ENCODE results near the gene IP6K3.
A peak's percentile ranks its signal among the peaks of the same experiment; 100 is the strongest.

IP6K3 gene, protein sequence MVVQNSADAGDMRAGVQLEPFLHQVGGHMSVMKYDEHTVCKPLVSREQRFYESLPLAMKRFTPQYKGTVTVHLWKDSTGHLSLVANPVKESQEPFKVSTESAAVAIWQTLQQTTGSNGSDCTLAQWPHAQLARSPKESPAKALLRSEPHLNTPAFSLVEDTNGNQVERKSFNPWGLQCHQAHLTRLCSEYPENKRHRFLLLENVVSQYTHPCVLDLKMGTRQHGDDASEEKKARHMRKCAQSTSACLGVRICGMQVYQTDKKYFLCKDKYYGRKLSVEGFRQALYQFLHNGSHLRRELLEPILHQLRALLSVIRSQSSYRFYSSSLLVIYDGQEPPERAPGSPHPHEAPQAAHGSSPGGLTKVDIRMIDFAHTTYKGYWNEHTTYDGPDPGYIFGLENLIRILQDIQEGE

DNA sequence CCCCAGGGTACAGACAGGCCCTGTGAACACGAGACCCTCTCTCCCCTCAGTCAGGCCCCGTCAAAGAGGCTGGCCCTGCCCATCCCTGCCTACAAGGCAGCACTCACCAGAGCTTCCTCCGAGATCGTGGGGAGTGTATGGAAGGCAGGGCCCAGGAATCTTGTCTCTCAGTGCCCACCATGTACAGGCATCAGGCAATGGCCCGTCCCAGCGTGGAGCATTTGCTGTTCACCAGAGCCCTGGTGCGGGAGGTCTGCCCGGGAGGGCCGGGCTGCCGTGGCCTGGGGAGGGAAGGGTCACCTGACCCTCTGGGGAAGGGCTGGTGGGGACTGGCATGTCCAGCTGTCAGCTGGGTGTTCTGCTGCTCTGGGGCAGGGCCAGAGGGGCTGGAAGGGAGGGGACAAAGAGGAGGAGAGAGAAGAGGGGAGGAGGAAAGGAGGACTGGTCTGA is at the start of gene IP6K3:
IP6K3 (minus strand) TSS at position 255 of the 450 bp plus-strand sequence. CDS start 11,429 bp downstream, outside the sequence.
- DNase-seq: peak in 52 of 58 donors; percentile 11 to 96 (median 68)

DNA sequence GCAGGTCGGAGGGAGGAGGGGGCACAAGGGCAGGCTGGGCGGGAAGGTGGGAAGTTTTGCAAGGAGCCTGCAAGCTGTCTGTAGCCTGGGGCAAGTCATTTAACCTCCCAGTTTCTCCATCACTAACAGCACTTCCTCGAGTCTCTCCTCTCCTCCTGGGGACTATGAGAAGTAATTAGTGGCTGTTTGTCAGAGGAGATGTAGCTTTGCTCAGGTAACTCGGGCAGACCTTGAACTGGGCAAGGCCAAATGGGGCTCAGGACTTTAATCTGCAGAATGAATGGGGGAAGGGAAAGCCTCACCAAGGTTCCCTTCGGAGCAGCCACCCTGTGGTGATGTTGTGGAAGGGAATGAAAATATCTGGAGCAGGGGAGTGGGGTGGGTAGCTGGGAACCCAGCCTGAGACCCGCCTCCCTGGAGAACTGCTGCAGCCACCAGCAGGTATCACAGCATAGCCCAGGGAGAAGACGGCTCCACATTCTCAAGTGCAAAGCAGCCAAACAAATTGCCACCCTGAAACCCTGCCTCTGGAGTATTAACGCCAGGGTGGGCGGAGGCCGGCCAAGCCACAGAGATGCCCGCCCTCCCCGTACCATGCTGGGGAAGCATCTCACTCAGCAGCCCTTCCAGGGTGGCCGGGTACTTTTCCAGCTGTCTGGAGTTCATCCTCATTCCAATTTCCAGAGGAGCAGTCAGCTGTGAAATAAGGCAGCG is 48.4 kb upstream of the IP6K3 start:
- no peak for DNase-seq

DNA sequence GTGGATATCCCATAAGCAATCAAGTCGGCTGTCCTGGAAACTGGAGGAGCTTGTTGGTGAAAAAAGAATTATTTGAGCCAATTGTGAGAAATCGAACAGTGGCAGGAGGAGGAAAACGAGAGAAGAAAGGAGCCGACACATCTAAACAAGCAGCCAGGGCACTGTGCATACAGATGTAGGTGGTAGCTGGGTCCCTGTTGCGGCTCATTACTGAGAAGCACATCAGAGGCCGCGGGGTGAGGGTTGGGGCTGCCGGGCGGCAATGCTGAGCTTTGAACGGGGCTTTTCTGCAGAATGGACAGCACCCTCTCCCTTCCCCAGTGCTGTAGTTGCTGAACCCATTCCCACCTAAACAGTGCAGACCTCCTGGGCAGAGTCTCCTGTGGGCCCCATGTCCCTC is 46.3 kb upstream of the IP6K3 start:
- no peak for DNase-seq

DNA sequence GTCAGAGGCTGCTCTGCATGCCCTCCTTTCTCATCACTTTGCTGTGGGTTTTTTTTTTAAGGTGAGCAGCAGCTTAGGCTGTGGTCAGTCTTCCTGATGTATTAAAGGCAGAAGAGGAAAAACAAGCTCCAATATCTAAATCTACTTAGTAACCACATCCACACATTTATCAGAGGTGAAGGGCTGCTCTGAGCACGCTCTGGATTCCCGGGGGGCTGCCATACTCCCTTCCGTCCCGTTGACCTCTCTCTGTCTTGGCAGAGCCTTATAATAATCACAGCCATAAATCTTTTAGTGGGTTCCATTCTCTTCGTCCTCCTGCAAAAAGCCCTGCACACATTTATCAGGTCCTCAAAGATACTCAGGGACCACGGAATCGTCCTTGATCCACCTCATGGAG is 44.9 kb upstream of the IP6K3 start:
- no peak for DNase-seq

DNA sequence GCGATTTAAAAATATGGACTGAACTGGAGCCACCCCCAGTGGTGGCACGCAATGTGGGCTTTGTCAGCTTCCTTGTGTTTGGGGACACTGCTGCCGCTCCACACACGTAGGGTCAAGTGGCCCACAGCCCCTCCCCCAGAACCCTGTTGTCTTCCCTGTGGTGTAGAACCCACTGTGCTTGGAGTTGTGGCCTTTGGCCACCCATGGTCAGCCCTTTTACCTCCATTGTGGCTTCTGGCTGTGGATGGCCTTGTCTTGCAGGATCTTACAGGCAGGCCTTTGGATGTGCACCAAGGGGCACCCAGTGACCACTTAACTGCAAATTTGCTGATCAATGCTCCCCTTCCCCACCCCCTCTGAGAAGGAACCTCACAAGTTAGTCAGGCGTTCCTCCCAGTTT is 44.2 kb upstream of the IP6K3 start:
- DNase-seq: no peak

DNA sequence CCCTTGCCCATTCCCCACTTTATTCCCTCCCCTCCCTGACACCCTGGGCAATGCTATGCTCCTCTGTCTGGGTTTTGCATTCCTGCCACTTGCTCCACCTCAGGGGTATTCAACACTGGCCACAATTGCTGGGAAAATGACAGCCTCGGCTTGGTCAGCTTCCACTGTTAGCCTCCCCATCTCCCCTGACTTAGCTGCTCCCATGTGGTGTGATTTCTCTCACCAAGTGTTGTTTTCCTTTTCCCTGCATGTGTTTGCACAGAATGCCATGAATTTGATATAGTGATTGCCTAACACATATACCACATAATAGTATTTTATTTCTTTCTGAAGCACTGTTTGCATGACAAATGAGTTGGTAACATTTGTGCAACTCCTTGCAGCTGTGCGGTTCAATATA is 43.7 kb upstream of the IP6K3 start:
- DNase-seq: no peak

DNA sequence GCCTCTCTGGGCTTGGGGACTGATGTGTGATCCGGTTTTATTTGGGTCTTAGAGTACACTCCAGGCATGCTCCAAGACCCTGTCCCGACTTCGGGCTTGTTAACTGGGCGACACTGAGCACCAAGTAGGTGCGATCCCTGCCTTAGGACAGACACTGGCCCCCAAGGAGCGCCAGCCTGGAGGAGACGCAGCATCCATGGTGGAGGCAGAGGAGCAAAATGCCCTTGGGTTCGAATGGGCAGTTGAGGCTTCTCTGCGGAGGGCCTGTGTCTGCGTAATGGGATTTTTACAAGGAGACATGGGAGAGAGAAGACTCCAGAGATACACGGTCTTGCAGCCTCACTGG is 42.8 kb upstream of the IP6K3 start:
- DNase-seq: no peak

DNA sequence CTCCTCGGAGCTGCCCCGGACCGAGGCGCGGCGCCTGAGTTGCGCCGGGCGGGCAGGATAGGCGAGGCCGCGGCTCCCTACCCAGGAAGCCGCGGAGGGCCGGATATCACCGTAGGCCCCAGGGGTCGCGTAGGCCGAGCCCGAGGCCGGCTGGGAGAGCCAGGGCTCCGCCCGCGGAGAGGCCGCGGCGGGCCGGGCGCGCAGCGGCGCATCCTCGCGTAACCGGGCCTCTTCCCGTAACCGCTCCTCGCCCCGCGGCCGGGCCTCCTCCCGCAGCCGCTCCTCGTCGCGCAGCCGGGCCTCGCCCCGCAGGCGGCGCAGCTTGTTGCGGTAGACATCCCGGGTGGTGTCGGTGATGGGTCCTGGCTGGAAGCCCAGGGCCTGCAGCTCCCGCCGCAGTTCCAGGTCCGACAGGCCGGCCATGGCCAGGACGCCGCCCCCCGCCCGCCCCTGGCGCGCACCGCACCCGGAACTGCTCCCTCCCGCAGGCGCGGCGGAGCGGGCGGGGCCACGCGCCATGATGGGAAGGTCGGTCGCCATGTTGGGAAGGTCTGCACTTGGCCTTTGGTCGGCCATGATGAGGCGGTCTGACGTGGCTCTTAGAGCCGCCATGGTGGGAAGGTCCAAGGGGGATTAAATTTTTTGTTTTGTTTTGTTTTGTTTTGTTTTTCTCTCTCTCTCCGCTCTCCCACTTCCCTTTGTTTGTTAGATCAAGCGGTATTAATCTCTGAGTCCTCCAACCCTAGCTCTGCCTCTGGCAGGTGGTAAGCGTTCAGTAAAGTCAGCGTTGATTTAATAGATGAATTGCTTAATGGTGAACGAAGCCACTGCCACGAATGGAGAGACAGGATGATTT is 42.2 kb upstream of the IP6K3 start, which contains the start of gene LEMD2:
LEMD2 (minus strand) TSS at position 437 of the 856 bp plus-strand sequence; CDS start at position 423, 14 bp downstream.
- peak; percentile 65 to 96 (median 90) for DNase-seq

DNA sequence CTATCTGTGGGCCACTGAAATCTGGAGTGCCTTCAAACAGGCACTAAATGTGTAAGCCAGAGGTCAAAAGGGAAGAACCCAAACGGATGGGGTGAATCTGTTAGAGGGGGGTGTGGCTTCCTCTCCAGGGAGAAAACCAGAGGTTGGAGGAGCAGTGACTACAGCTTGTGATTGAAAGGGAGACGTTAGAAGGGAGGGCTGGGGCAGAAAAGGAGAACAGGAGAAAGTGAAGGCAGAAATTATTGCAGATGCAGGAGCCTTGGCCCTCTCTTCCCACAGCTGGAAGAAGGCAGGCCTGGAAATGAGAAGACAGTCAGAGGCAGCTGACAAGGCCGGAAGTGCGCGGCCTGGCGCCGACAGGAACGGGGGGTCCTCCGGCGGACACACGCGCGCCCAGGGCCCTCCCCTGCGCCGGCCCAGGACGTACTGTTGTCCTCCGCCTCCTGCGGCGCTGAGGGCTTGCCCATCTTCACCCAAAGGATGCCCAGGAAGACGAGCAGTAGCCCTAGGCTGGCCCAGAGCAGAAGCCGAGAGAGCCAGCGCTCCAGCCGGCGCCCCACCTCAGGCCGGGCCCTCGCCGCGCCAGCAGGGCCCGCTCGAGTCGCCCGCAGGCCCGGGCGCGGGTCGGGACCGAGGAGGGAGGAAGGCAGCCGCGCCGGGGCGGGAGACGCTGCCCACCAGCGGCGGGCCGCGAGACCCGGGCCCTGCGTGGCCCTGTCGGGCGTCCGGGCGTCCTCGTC is 41.4 kb upstream of the IP6K3 start:
- DNase-seq: peak in 52 of 58 donors; percentile 13 to 76 (median 54)

DNA sequence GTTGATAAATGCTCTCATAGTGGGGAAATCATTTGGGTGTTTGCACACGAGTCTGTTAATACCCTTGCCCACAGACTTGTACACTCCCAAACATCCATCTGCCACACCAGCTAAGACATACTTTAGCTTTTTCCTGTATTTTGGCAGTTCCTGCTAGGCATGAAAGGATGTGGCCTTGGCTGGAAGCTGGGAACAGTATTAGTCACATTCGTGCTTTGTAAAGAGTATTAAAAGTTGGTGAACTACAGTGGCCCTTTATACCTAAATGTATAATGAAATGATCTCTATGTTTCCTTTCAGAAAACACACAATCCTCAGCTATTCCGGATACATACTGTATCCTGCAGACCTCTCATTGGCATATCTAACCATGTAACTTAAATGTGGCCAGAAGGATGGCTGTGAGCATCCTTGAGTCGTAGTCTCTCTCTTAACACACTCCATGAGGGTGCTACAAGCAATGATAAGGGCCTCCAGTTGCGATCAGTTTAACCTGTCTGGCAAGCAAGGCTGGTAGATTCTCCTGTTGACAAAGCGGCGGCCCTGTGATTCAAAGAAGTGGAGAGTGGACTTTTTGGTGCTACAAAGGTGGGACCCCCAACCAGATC is 40.7 kb upstream of the IP6K3 start:
- no peak for DNase-seq

DNA sequence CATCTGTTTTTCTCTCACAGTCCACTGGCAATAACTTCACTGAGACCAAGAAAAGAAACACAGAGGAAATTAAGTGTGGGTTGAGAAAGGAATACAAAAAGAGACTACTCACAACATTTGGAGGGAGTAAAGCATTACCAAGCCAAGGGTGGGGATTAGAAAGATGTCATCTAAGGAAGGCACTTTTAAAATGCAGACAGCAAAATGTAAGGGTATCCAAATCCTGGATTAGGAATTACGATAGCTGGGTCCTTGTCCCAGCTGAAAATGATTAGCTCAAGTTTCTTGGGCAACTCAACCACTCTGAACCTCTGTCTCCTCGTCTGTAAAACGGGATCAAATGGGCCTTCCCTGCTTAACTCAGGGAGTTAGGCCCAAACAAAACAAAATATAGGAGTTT is 40.0 kb upstream of the IP6K3 start:
- no peak for DNase-seq

DNA sequence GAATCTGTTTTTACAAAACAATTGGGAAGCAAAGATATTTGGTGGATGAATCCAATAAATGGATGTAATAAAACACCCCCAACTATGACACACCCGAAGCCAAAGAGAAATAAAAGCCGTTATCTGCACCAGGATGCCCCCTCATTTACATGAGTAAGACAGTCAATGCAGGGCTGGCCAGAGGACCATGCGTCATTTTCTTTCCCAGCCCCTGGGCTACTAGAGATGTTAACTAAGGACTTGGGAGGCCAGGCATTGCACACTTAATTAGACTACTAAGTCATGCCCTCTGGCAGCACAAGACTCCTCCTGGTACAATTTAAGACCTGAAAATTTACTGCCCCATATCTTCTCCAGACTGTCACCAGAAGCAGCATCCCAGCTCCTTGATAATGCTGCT is 39.1 kb upstream of the IP6K3 start:
- no peak for DNase-seq

DNA sequence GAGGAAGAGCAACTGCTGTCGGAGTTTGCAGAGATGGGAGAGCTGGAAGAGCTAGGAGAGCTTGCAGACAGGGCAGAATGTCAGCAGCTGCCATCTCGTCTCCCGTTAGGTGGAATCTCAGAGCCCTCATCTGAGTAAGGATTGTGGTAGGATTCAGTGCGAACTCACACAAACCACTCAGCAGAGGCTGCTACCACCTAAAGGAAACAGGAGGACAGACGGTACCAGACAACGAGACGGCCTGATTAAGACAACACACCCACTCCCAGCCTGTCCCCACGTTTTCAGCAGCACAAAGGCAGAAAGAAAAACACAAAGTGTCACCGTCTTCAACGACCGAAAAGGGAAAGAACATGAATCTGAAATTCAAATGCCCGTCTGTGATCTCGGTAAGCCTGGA is 38.1 kb upstream of the IP6K3 start:
- peak in 27 of 58 donors; percentile 5 to 69 (median 28) for DNase-seq

DNA sequence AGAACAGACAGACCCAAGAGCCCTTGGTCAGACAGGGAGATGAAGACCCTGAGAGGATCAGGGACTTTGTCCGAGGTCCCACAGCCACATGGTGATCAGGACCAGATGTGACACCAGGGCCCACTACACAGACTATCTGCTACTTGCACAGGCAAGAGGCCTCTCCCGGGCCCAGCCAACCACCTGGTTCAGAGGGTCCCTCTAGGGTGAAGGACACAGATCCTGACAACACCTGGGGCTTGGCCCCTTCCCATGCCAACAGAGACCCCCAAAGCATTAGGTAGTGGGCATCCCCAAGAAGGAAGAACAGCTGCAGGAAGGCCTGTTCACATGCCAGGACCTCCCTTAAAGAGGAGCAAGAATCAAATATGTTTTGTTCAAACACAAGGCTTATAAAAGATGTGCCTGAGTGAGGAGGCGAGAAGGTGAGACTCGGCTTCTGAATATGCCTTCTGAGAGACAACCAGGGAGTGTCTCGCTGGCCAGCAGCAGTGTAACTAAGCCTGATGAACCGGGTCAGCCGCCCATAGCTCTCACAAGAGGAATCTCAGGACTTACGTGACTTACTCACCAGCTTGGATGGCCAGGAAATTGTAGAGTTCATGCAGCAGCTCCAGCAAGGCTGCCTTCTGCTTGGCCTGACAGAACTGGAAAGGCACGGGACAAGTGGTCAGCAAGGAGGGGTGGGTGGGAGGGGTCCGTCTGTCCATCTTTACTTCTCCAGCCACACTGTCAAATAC is 37.2 kb upstream of the IP6K3 start:
- DNase-seq: no peak

DNA sequence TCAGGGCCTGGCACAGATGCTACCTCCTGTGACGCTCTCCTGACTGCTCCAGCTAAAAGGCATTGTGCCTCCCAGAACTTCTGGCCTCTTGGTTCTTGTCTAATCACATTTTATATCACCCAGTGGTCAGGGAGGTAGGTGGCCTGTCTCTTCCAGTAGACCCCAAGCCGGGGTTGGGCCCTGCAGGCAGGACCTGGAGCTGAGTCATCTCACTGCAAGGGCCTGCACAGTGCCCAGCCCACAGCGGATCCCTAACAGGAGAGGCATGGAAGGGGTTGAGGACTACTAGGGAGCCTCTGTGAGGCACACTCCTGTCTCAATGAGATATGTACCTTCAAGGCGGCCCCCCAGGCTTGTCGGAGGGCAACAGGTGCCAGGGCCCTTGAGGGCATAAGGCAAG is 35.9 kb upstream of the IP6K3 start:
- no peak for DNase-seq

DNA sequence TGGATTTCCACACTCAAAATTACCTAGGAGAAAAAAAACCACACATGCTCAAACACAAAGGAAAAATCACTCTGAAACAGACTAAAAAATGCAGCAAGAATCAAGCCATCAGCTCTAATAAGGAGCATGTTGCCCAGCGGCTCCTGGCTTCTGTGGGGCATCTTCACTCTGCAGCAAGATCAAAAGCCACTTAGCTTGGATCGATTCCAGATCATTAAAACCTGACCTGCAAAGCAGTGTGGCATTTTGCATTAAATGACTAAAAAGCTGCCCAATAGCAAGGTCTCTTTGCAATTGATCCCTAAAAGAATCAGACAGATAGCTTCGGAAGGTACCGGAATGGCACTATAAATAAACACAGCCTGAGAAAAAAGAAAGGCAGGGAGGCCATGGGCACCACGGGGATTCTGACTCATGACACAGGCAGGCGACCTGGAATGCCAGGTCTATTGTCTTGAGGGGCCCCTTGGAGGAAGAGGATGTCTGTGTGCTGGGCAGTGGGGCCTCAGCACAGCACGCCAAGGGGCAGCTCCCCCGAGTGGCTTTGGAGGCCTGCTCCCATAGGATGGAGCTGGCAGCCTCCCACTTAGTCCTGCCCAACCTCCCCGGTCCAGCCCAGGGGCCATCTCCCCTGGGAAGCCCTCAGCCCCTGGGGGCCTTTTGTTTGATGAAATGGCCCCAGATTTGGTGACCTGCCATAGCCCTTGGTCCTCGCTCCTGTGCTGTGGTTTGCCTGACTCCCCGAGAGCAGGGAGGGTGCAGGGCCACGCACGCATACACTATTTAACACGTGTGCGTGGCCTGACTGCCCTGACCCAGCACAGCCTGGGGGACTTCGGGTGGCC is 34.6 kb upstream of the IP6K3 start:
- DNase-seq: no peak

DNA sequence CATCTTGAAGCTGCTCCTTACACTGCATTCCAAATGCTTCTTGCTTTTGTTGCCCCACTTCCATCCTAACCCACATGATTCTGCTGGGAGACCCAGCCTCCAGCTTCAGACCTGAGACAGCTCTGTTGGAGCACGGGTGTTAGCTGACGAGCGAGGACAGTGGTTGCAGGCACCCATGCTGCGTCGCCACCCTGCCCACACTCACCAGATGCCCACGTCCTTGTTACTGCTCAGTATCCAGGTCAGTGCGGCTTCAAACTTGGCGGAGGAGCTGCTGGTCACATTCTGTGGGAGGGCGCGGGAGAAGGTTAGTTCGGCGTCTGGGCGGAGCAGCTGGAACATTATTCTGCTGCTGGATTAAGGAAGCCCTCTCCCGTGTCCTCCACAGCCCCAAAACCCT is 33.2 kb upstream of the IP6K3 start:
- peak in 3 of 58 donors; percentile 12 to 30 (median 29) for DNase-seq

DNA sequence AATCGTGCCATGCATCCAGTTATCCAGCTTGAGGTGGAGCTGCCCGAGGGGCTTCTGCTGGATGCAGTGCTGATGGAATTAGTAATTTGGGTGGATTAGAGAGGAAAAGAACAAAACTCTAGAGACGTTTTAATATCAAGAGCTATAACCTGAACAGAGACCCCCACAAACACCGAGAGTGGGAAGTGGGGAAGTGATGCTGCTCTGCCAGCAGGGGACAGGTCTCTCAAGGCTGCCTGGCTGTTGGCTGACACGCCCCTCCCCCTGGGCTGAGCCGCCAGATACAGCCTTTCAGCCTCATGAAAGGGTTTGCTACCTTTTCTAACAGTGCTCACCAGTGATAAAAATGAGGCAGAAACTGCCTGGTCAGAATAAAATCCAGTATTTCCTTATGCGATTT is 32.6 kb upstream of the IP6K3 start:
- DNase-seq: no peak
